NCI-H510A (cell line): ENCODE data around the gene NDE1.
"Not testable (repeated sequence)": the region's sequence is repeated elsewhere in the genome, so short reads cannot be mapped to it uniquely, and the experiment has no call there.

Source experiments
- DNase-seq: peaks from one replicate; lab custom pipeline; 2025; lab: John Stamatoyannopoulos, UW

NDE1 gene

GRCh38 chr16:15699819-15700218 lies 49.8 kb downstream of the NDE1 start:
- DNase-seq = no peak

- DNase-seq = no peak
Observed at GRCh38 chr16:15701367-15701766, 51.3 kb downstream of the NDE1 start.

GRCh38 chr16:15701975-15702970 lies 52.2 kb downstream of the NDE1 start:
- no peak for DNase-seq

GRCh38 chr16:15703029-15703736 lies 53.1 kb downstream of the NDE1 start:
- no peak for DNase-seq

- peak; percentile 28 for DNase-seq
Observed at GRCh38 chr16:15704545-15704987, 54.5 kb downstream of the NDE1 start.

- DNase-seq = no peak
Observed at GRCh38 chr16:15705064-15705565, 55.1 kb downstream of the NDE1 start.

- no peak for DNase-seq
Observed at GRCh38 chr16:15707332-15707731, 57.3 kb downstream of the NDE1 start.

GRCh38 chr16:15708096-15708495 lies 58.1 kb downstream of the NDE1 start:
- DNase-seq = no peak

GRCh38 chr16:15708997-15709396 lies 59.0 kb downstream of the NDE1 start:
- DNase-seq = no peak

- no peak for DNase-seq
Observed at GRCh38 chr16:15714393-15715172, 64.5 kb downstream of the NDE1 start.

- DNase-seq = no peak
Observed at GRCh38 chr16:15715221-15715620, 65.2 kb downstream of the NDE1 start.

- no peak for DNase-seq
Observed at GRCh38 chr16:15716694-15717447, 66.8 kb downstream of the NDE1 start.

GRCh38 chr16:15721018-15721417 lies 71.0 kb downstream of the NDE1 start:
- DNase-seq = no peak

GRCh38 chr16:15723808-15724207 lies 73.8 kb downstream of the NDE1 start:
- DNase-seq = no peak

- DNase-seq = no peak
Observed at GRCh38 chr16:15725641-15726240, 75.7 kb downstream of the NDE1 start.

GRCh38 chr16:15726715-15727114 lies 76.7 kb downstream of the NDE1 start:
- DNase-seq = no peak

GRCh38 chr16:15727697-15728096 lies 77.7 kb downstream of the NDE1 start:
- DNase-seq = not testable (repeated sequence)

GRCh38 chr16:15729152-15729551 lies 79.1 kb downstream of the NDE1 start:
- DNase-seq = no peak

- no peak for DNase-seq
Observed at GRCh38 chr16:15732416-15732815, 82.4 kb downstream of the NDE1 start.

GRCh38 chr16:15735610-15736009 lies 85.6 kb downstream of the NDE1 start:
- no peak for DNase-seq

GRCh38 chr16:15736529-15736928 lies 86.5 kb downstream of the NDE1 start:
- no peak for DNase-seq
